ENCODE measurements around the gene GNB3.

DNA sequence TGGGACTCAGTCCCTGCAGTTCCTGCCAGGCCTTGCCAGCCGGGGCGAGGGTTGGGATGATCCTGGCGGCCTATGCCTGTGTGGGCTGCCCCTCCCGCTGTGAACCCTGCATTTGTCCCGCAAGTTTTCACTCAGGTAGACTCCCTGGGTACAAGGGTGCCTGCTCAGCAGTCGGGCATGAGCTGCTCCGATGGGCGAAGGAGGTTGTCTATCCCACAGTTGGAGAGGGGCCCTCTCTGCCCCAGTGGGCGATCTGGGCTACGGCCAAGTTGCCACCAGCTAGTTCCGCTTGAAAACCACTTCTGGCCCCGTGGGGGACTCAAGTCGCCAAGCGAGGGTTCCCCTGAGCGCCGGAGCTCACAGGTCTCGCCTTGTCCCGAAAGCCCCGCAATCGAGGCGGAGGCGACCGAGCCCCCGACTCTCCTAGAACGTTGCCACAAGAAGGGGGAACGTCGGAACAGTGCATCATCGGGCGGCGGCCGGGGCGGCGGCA, 26.2 kb downstream of the GNB3 start:
- TF ChIP-seq POLR2A (IDR thresholded peaks at IDR 0.05; ENCODE audit: low read length), result no peak
- TF ChIP-seq EP300 (IDR thresholded peaks at IDR 0.05), result no peak
- TF ChIP-seq, protein P1, sequence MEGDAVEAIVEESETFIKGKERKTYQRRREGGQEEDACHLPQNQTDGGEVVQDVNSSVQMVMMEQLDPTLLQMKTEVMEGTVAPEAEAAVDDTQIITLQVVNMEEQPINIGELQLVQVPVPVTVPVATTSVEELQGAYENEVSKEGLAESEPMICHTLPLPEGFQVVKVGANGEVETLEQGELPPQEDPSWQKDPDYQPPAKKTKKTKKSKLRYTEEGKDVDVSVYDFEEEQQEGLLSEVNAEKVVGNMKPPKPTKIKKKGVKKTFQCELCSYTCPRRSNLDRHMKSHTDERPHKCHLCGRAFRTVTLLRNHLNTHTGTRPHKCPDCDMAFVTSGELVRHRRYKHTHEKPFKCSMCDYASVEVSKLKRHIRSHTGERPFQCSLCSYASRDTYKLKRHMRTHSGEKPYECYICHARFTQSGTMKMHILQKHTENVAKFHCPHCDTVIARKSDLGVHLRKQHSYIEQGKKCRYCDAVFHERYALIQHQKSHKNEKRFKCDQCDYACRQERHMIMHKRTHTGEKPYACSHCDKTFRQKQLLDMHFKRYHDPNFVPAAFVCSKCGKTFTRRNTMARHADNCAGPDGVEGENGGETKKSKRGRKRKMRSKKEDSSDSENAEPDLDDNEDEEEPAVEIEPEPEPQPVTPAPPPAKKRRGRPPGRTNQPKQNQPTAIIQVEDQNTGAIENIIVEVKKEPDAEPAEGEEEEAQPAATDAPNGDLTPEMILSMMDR (IDR thresholded peaks at IDR 0.05), result no peak
- TF ChIP-seq HDAC2 (IDR thresholded peaks at IDR 0.05), result no peak
- TF ChIP-seq CBX2 (IDR thresholded peaks at IDR 0.05; ENCODE audit: borderline replicate concordance, low read depth), result no peak
- TF ChIP-seq, protein P2, sequence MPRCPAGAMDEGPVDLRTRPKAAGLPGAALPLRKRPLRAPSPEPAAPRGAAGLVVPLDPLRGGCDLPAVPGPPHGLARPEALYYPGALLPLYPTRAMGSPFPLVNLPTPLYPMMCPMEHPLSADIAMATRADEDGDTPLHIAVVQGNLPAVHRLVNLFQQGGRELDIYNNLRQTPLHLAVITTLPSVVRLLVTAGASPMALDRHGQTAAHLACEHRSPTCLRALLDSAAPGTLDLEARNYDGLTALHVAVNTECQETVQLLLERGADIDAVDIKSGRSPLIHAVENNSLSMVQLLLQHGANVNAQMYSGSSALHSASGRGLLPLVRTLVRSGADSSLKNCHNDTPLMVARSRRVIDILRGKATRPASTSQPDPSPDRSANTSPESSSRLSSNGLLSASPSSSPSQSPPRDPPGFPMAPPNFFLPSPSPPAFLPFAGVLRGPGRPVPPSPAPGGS (IDR thresholded peaks at IDR 0.05), result no peak
- no peak for TF ChIP-seq ZFP36 (IDR thresholded peaks at IDR 0.05; ENCODE audit: borderline replicate concordance, partially characterized antibody)
